Neural cell (in vitro differentiated cells): Measurements from ENCODE around the gene SMYD5.

Experiments
- EP300 ChIP-seq: fragments of 450-650 bp; conservative IDR thresholded peaks from 2 replicates; pipeline ENCODE4 v1.6.1; 2014; ENCODE audit warnings: antibody characterized with exemption, mild to moderate bottlenecking, moderate library complexity; ENCODE audit not compliant: poor library complexity, severe bottlenecking
- EZH2 ChIP-seq: fragments of 200-600, 300-800 bp; shearing (Covaris generic), sonication (generic); IDR thresholded peaks from 2 replicates; pipeline ENCODE4 v1.6.1; 2014; ENCODE audit warnings: antibody characterized with exemption, low read length, borderline replicate concordance, mild to moderate bottlenecking; ENCODE audit not compliant: insufficient read depth, poor library complexity, severe bottlenecking
- MXI1 ChIP-seq: fragments of 450-650 bp; conservative IDR thresholded peaks from 2 replicates; pipeline ENCODE4 v1.6.1; 2014; ENCODE audit warnings: antibody characterized with exemption, mild to moderate bottlenecking; ENCODE audit not compliant: poor library complexity, severe bottlenecking
- RAD21 ChIP-seq: fragments of 450-650 bp; conservative IDR thresholded peaks from 2 replicates; pipeline ENCODE4 v1.6.1; 2014; ENCODE audit warnings: antibody characterized with exemption, mild to moderate bottlenecking, moderate library complexity
- REST ChIP-seq: IDR thresholded peaks from 2 replicates; pipeline ENCODE4 v1.6.1; 2012; ENCODE audit warnings: borderline replicate concordance
- SMC3 ChIP-seq: fragments of 450-650 bp; conservative IDR thresholded peaks from 2 replicates; pipeline ENCODE4 v1.6.1; 2014; ENCODE audit warnings: antibody characterized with exemption, mild to moderate bottlenecking, moderate library complexity; ENCODE audit not compliant: poor library complexity
- TAF1 ChIP-seq: IDR thresholded peaks from 2 replicates; pipeline ENCODE4 v1.6.1; 2012; ENCODE audit warnings: low read depth
- TF ChIP-seq, protein P1 (sequence below): fragments of 450-650 bp; IDR thresholded peaks from 2 replicates; pipeline ENCODE4 v1.5.1; 2014; ENCODE audit warnings: antibody characterized with exemption, mild to moderate bottlenecking, moderate library complexity; ENCODE audit not compliant: poor library complexity, severe bottlenecking

DNA sequence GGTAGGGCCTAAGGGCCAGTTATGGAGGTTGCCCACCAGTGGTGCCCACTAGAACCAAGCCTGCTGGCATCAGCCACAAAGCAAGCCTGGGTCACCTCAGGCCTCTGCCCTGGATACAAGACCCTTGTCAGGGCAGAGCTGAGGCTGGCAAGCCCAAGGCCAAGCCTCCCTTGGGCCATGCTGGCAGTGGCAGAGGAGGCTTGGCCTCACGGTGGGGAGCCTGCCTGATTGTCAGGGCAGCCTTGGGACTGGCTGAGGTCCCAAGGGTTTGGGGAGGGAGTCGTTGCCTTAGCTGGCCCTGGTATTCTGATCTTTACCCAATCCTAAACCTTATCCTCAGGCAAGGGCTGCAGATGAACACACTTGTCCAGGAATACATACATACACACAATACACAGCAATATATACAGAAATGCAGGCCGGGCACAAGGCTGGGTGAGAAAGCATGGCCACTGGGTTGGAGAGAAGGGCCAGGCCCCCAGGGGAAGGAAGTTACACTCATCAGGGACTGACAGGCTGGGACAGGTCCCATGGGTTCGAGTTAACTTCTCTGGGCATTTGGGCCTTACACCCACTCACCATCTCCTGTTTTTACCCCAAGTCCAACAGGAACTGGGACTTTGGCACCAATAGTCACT is 41.1 kb downstream of the SMYD5 start:
- no peak for TF ChIP-seq RAD21
- TF ChIP-seq, protein P1, sequence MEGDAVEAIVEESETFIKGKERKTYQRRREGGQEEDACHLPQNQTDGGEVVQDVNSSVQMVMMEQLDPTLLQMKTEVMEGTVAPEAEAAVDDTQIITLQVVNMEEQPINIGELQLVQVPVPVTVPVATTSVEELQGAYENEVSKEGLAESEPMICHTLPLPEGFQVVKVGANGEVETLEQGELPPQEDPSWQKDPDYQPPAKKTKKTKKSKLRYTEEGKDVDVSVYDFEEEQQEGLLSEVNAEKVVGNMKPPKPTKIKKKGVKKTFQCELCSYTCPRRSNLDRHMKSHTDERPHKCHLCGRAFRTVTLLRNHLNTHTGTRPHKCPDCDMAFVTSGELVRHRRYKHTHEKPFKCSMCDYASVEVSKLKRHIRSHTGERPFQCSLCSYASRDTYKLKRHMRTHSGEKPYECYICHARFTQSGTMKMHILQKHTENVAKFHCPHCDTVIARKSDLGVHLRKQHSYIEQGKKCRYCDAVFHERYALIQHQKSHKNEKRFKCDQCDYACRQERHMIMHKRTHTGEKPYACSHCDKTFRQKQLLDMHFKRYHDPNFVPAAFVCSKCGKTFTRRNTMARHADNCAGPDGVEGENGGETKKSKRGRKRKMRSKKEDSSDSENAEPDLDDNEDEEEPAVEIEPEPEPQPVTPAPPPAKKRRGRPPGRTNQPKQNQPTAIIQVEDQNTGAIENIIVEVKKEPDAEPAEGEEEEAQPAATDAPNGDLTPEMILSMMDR: no peak
- no peak for TF ChIP-seq TAF1
- no peak for TF ChIP-seq MXI1
- no peak for TF ChIP-seq EP300
- no peak for TF ChIP-seq SMC3
- TF ChIP-seq REST: no peak
- no peak for TF ChIP-seq EZH2
